Measurements from ENCODE around the gene POLL. TPM values are rescaled to one million over a fixed set of nuclear protein-coding genes. Genes with fewer than 3 reads are reported as not detected.

POLL gene
- total RNA-seq, 1 experiment from 2014 or later = 40.7 TPM

- H3K9me3 Mint-ChIP-seq (ENCODE audit: unreplicated experiment) = no peaks in the 10 kb centered on the region
- no peaks in the 10 kb centered on the region for H3K4me1 Mint-ChIP-seq (ENCODE audit: insufficient read depth, unreplicated experiment)
- ChIA-PET CTCF (no interaction called here), POLR2A (no interaction called here)
- DNase-seq (ENCODE audit: unreplicated experiment) = no peak
- H3K27me3 Mint-ChIP-seq (ENCODE audit: insufficient read depth, unreplicated experiment) = no peaks in the 10 kb centered on the region
- intact Hi-C loops (cut with micrococcal nuclease) = no loop called here
- no peak overlapping the region for H3K4me3 Mint-ChIP-seq (ENCODE audit: unreplicated experiment)
- peaks cover 35% of the 10 kb centered on the region for H3K36me3 Mint-ChIP-seq (ENCODE audit: insufficient read depth, unreplicated experiment)
- TF ChIP-seq, protein P1, sequence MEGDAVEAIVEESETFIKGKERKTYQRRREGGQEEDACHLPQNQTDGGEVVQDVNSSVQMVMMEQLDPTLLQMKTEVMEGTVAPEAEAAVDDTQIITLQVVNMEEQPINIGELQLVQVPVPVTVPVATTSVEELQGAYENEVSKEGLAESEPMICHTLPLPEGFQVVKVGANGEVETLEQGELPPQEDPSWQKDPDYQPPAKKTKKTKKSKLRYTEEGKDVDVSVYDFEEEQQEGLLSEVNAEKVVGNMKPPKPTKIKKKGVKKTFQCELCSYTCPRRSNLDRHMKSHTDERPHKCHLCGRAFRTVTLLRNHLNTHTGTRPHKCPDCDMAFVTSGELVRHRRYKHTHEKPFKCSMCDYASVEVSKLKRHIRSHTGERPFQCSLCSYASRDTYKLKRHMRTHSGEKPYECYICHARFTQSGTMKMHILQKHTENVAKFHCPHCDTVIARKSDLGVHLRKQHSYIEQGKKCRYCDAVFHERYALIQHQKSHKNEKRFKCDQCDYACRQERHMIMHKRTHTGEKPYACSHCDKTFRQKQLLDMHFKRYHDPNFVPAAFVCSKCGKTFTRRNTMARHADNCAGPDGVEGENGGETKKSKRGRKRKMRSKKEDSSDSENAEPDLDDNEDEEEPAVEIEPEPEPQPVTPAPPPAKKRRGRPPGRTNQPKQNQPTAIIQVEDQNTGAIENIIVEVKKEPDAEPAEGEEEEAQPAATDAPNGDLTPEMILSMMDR (IDR thresholded peaks at IDR 0.05; ENCODE audit: unreplicated experiment) = no peak
- BruUV-seq (replicated peaks) = no TSS peak
- no peak overlapping the region for H3K27ac Mint-ChIP-seq (ENCODE audit: low read depth, unreplicated experiment)
Observed at GRCh38 chr10:101629837-101630632, 42.0 kb upstream of the POLL start.

GRCh38 chr10:101625821-101626412 is 37.9 kb upstream of the POLL start:
- intact Hi-C loops (cut with micrococcal nuclease) = no loop called here
- TF ChIP-seq, protein P1 (IDR thresholded peaks at IDR 0.05; ENCODE audit: unreplicated experiment) = no peak
- POLR2A ChIA-PET = no interaction called here
- H3K36me3 Mint-ChIP-seq (ENCODE audit: insufficient read depth, unreplicated experiment) = peaks cover 70% of the 10 kb centered on the region
- H3K27ac Mint-ChIP-seq (ENCODE audit: low read depth, unreplicated experiment) = peak overlapping the region; percentile 79
- no peaks in the 10 kb centered on the region for H3K4me1 Mint-ChIP-seq (ENCODE audit: insufficient read depth, unreplicated experiment)
- H3K4me3 Mint-ChIP-seq (ENCODE audit: unreplicated experiment) = no peak overlapping the region
- H3K27me3 Mint-ChIP-seq (ENCODE audit: insufficient read depth, unreplicated experiment) = no peaks in the 10 kb centered on the region
- no peak for DNase-seq (ENCODE audit: unreplicated experiment)
- H3K9me3 Mint-ChIP-seq (ENCODE audit: unreplicated experiment) = no peaks in the 10 kb centered on the region
- BruUV-seq (replicated peaks) = no TSS peak
- CTCF ChIA-PET = interaction anchor here (0.8 to 1.2 kb wide), 3 partner anchors 22 to 1130 kb away, joined by 3 to 4 read pairs (median 3); no protein-coding TSS in a partner anchor

GRCh38 chr10:101624526-101625102 is 36.6 kb upstream of the POLL start:
- Mint-ChIP-seq H3K36me3 (ENCODE audit: insufficient read depth, unreplicated experiment) (peaks cover 69% of the 10 kb centered on the region), H3K9me3 (ENCODE audit: unreplicated experiment) (no peaks in the 10 kb centered on the region), H3K4me1 (ENCODE audit: insufficient read depth, unreplicated experiment) (no peaks in the 10 kb centered on the region), H3K27ac (ENCODE audit: low read depth, unreplicated experiment) (peak overlapping the region; percentile 79), H3K27me3 (ENCODE audit: insufficient read depth, unreplicated experiment) (no peaks in the 10 kb centered on the region), H3K4me3 (ENCODE audit: unreplicated experiment) (no peak overlapping the region)
- DNase-seq (ENCODE audit: unreplicated experiment) = no peak
- CTCF ChIA-PET = interaction anchor here (0.6 kb wide), 1 partner anchor 80 kb away, joined by 3 read pairs; no protein-coding TSS in a partner anchor
- POLR2A ChIA-PET = no interaction called here
- no TSS peak for BruUV-seq (replicated peaks)
- TF ChIP-seq, protein P1 (IDR thresholded peaks at IDR 0.05; ENCODE audit: unreplicated experiment) = no peak
- intact Hi-C loops (cut with micrococcal nuclease) = no loop called here

GRCh38 chr10:101623528-101623927 is 35.5 kb upstream of the POLL start:
- DNase-seq (ENCODE audit: unreplicated experiment) = no peak
- Mint-ChIP-seq H3K4me1 (ENCODE audit: insufficient read depth, unreplicated experiment) (no peaks in the 10 kb centered on the region), H3K27me3 (ENCODE audit: insufficient read depth, unreplicated experiment) (no peaks in the 10 kb centered on the region), H3K4me3 (ENCODE audit: unreplicated experiment) (no peak overlapping the region), H3K36me3 (ENCODE audit: insufficient read depth, unreplicated experiment) (peaks cover 66% of the 10 kb centered on the region), H3K27ac (ENCODE audit: low read depth, unreplicated experiment) (no peak overlapping the region), H3K9me3 (ENCODE audit: unreplicated experiment) (no peaks in the 10 kb centered on the region)
- ChIA-PET CTCF (interaction anchor here (0.6 to 0.8 kb wide), 4 partner anchors 30 to 409 kb away, joined by 3 to 6 read pairs (median 4); no protein-coding TSS in a partner anchor), POLR2A (interaction anchor here (0.6 to 1.5 kb wide), 5 partner anchors 10 to 78 kb away, joined by 3 to 4 read pairs (median 3); no protein-coding TSS in a partner anchor)
- BruUV-seq (replicated peaks) = no TSS peak
- TF ChIP-seq, protein P1 (IDR thresholded peaks at IDR 0.05; ENCODE audit: unreplicated experiment) = no peak
- intact Hi-C loops (cut with micrococcal nuclease) = no loop called here
